GM18873 (cell line): ENCODE data around the gene CACUL1.
A peak's percentile ranks its signal among the peaks of the same experiment; 100 is the strongest.

Source experiments
- ATAC-seq: cut with Tn5 transposase; IDR thresholded peaks from one replicate; pipeline ENCODE4 v1.9.1; 2021; ENCODE audit warnings: mild to moderate bottlenecking, moderate library complexity, moderate number of reproducible peaks; ENCODE audit not compliant: unreplicated experiment, low FRiP score

Gene CACUL1

GRCh38 chr10:118737603-118738302 lies 17.0 kb downstream of the CACUL1 start:
- ATAC-seq = no peak

DNA sequence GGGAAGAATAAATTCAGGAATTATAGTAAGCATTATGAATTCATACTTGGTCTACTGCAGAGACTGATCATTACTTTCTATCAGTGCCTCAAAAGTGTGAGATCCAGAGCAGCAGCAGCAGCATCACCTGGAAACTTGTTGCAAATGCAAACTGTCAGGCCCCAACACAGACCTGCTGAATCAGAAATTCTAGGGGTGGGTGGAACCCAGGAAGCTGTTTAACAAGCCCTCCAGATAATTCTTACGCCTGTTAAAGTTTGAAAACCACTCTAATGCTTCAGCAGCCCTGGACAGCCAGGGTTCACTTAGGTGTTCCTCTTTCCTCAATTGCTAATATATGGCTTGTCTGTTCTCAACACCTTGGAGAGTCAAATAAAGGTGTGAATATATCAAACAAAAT lies 19.5 kb downstream of the CACUL1 start:
- ATAC-seq = no peak

GRCh38 chr10:118734475-118734874 lies 20.3 kb downstream of the CACUL1 start:
- no peak for ATAC-seq

DNA sequence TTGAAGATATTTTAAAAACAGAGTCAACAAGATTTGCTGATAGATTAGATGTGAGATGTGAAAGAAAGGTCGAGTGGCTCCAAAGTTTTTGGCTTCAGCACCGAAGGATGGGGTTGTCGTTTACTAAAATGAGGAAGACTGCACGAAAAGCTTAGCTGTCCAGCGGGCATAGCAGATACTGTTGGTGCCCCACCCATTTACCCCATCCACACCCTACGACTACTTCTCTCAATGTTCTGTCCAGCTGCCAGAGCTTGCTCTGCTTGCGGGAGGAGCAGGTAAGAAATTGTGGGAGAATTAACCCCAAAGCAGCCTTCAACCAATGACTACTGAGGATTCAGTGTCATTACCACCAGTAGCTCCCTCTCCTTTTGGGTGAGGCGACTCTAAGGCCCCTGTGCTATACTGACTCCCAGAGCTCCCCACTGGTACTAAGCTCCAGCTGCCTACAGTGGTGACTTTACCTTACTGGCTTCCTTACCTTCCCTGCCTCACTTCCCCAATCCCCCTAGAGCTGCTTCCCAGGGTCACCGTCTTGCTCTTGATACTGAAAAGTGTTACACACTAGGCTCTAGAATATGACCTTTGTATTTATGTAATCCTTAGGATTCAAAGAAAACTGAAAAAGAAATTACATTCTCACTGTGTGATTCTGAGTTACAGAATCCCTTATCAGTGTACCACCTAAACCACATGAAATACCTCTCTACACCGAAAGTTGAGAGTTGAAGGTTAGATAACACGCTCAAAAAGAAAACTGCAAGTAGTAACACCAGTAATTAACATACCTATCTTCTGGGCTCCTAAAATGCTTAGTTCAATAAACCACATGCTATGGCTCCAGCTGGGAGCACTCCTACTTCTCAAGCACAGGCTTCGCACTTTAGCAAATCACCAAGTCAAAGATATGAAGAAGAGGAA lies 22.3 kb downstream of the CACUL1 start:
- ATAC-seq = no peak

DNA sequence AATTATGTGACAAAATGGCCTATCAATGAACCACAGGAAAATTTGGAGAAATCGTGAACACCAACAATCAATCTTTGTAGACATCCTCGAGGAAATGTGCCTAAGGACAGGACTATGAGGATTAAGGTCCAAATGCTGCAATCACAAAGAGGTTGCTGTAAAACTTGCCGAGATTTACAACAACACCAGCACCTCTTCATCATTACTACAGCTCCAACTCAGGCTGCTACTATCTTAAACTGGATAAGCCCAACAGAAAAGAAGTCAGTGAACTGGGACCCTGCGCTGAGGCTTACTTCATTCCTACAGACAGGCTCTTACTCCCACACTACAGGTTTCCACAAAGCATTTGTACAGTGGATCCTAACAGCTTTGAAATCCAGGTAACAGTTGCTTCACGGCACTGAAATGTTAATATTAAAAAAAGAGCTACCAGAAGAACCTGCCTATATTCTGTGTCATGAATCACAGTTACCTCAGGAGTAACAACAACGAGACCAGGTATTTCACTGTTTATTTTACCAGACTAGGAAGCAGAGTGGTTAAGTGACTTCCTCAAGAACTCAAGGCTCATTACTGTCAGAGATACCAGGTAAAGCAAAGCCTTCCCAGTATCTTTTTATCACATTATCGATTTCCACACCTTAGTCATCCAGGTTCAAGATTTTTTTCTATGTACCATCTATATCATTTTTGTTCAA lies 23.9 kb downstream of the CACUL1 start:
- no peak for ATAC-seq

- ATAC-seq = peak; percentile 84
These were observed 25.0 kb downstream of the CACUL1 start for GRCh38 chr10:118729641-118730258.

DNA sequence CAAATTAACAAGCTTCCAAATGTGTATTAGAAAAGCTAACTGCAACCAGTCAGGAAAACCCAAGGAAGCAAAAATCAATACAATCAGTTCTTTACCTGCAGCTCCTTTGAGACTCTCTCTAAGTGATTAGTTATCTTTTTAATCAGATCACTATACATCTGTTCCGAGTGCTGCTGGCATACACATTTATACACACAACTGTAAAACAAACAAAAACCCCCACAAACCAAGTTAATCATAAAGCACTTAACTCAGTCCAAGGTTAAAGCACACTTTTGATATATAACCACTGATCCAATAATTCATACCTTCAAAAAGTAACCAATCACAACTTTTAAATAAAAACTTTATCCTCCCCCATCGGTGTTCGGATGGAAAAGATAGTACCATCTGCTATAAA lies 25.6 kb downstream of the CACUL1 start:
- ATAC-seq = no peak

- no peak for ATAC-seq
These were observed 28.8 kb downstream of the CACUL1 start for GRCh38 chr10:118725886-118726500.

GRCh38 chr10:118723466-118723865 lies 31.3 kb downstream of the CACUL1 start:
- no peak for ATAC-seq

GRCh38 chr10:118721539-118721876 lies 33.3 kb downstream of the CACUL1 start:
- ATAC-seq = no peak

- no peak for ATAC-seq
These were observed 33.9 kb downstream of the CACUL1 start for GRCh38 chr10:118720685-118721538.

DNA sequence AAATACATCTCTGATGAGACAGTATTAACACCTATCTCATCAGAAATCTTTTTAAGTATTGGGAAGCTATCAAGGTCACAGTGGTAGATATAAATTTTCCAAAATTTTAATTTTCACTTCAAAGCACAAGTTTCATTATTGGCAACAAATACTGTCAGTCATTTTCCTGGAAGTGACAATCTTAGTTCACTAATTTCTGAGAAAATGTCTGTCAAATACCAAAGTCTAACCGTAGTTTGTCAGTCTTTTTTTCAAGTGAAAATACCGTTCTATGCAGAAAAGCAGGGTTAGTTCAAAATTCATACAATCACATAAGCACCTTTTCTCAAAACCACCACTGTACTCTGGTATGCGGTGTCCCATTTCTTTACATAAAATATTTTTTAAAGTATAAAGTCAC lies 40.4 kb downstream of the CACUL1 start:
- no peak for ATAC-seq

- no peak for ATAC-seq
These were observed 41.7 kb downstream of the CACUL1 start for GRCh38 chr10:118712930-118713634.

- no peak for ATAC-seq
These were observed 42.7 kb downstream of the CACUL1 start for GRCh38 chr10:118712080-118712479.

- no peak for ATAC-seq
These were observed 44.3 kb downstream of the CACUL1 start for GRCh38 chr10:118710487-118710886.

- ATAC-seq = no peak
These were observed 46.2 kb downstream of the CACUL1 start for GRCh38 chr10:118708571-118708970.

- no peak for ATAC-seq
These were observed 50.1 kb downstream of the CACUL1 start for GRCh38 chr10:118704711-118705110.

GRCh38 chr10:118701529-118702323 lies 53.0 kb downstream of the CACUL1 start:
- ATAC-seq = no peak
